Parathyroid adenoma (tissue), 2 donors: ENCODE measurements around the gene FBXL7.

ENCODE experiments used
- H2AFZ ChIP-seq: fragments of 300-600 bp; sonication (generic); one replicate; pipeline ENCODE4 v1.7.0; 2017; ENCODE audit warnings: antibody characterized with exemption, mild to moderate bottlenecking
- H3K27ac ChIP-seq: fragments of 300-600 bp; sonication (generic); one replicate; pipeline ENCODE4 v1.7.0; 2017
- H3K27me3 ChIP-seq: fragments of 300-600 bp; sonication (generic); one replicate; pipeline ENCODE4 v1.7.0; 2017; ENCODE audit warnings: low read length; ENCODE audit not compliant: control insufficient read depth, insufficient read depth
- H3K36me3 ChIP-seq: fragments of 300-600 bp; sonication (generic); one replicate; pipeline ENCODE4 v1.7.0; 2017; ENCODE audit warnings: low read length; ENCODE audit not compliant: control insufficient read depth, insufficient read depth
- H3K4me1 ChIP-seq: fragments of 300-600 bp; sonication (generic); one replicate; pipeline ENCODE4 v1.7.0; 2017; ENCODE audit warnings: control low read depth
- H3K4me2 ChIP-seq: fragments of 300-600 bp; sonication (generic); one replicate; pipeline ENCODE4 v1.7.0; 2017; ENCODE audit warnings: low read length
- H3K4me3 ChIP-seq: fragments of 300-600 bp; sonication (generic); one replicate; pipeline ENCODE4 v1.7.0; 2017; ENCODE audit warnings: low read depth, low read length
- H3K79me2 ChIP-seq: fragments of 300-600 bp; sonication (generic); one replicate; pipeline ENCODE4 v1.7.0; 2017; ENCODE audit warnings: control low read depth
- H3K9ac ChIP-seq: fragments of 300-600 bp; sonication (generic); one replicate; pipeline ENCODE4 v1.7.0; 2017; ENCODE audit warnings: mild to moderate bottlenecking
- H3K9me3 ChIP-seq: fragments of 300-600 bp; sonication (generic); one replicate; pipeline ENCODE4 v1.7.0; 2017; ENCODE audit warnings: low read length; ENCODE audit not compliant: control insufficient read depth
- TF ChIP-seq, protein P1 (sequence below): fragments of 300-600 bp; sonication (generic); IDR thresholded peaks from one replicate; pipeline ENCODE4 v1.7.0; 2017; ENCODE audit warnings: antibody characterized with exemption, mild to moderate bottlenecking
- donor health status: primary hyperparathyroidism.

FBXL7 gene

DNA sequence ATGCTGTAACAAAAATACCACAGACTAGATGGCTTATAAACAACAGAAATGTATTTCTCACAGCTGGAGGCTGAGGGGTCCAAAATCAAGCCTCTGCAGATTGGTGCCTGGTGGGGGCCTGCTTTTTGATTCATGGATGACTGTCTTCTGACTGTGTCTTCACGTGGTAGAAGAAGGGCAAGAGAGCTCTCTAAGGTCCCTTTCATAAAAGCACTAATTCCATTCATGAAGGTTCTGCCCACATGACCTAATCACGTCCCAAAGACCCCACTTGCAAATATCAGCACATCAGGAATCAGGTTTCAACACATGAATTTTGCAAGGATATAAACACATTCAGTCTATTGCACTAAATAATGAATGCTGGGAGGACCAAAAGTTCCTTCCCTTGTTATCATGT, 401.2 kb downstream of the FBXL7 start:
- Histone ChIP-seq H3K4me1 (no peaks in the 10 kb centered on the region), H3K79me2 (no peaks in the 10 kb centered on the region), H2AFZ (no peak overlapping the region), H3K27me3 (no peaks in the 10 kb centered on the region), H3K36me3 (no peaks in the 10 kb centered on the region), H3K27ac (no peak overlapping the region), H3K9ac (no peak overlapping the region), H3K4me3 (no peak overlapping the region), H3K9me3 (no peaks in the 10 kb centered on the region), H3K4me2 (no peak overlapping the region)
- TF ChIP-seq, protein P1, sequence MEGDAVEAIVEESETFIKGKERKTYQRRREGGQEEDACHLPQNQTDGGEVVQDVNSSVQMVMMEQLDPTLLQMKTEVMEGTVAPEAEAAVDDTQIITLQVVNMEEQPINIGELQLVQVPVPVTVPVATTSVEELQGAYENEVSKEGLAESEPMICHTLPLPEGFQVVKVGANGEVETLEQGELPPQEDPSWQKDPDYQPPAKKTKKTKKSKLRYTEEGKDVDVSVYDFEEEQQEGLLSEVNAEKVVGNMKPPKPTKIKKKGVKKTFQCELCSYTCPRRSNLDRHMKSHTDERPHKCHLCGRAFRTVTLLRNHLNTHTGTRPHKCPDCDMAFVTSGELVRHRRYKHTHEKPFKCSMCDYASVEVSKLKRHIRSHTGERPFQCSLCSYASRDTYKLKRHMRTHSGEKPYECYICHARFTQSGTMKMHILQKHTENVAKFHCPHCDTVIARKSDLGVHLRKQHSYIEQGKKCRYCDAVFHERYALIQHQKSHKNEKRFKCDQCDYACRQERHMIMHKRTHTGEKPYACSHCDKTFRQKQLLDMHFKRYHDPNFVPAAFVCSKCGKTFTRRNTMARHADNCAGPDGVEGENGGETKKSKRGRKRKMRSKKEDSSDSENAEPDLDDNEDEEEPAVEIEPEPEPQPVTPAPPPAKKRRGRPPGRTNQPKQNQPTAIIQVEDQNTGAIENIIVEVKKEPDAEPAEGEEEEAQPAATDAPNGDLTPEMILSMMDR, result no peak

DNA sequence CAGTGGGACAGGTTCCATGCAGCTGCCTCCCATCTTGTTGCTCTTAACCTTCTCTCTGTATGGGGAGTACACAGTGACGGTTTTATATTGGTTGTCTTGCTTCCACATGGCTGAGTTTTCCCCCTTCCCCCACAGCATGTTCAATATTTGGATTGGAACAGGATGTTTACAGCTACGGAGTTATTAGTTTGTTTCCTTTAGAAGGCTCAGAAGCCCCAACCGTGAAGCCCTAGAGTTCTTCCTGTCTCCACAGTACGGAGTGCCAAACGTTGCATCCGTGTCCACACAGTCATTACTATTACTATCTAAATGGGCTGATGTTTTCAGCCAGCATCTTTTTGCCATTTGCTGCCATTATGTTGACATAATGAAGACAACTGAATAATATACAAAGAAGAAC, 402.1 kb downstream of the FBXL7 start:
- no peak overlapping the region for H3K4me2 ChIP-seq
- H3K9me3 ChIP-seq, result no peaks in the 10 kb centered on the region
- H3K27me3 ChIP-seq, result no peaks in the 10 kb centered on the region
- H3K4me3 ChIP-seq, result no peak overlapping the region
- no peak overlapping the region for H3K9ac ChIP-seq
- no peaks in the 10 kb centered on the region for H3K36me3 ChIP-seq
- TF ChIP-seq, protein P1, result no peak
- no peaks in the 10 kb centered on the region for H3K79me2 ChIP-seq
- no peak overlapping the region for H3K27ac ChIP-seq
- H2AFZ ChIP-seq, result no peak overlapping the region
- no peaks in the 10 kb centered on the region for H3K4me1 ChIP-seq

DNA sequence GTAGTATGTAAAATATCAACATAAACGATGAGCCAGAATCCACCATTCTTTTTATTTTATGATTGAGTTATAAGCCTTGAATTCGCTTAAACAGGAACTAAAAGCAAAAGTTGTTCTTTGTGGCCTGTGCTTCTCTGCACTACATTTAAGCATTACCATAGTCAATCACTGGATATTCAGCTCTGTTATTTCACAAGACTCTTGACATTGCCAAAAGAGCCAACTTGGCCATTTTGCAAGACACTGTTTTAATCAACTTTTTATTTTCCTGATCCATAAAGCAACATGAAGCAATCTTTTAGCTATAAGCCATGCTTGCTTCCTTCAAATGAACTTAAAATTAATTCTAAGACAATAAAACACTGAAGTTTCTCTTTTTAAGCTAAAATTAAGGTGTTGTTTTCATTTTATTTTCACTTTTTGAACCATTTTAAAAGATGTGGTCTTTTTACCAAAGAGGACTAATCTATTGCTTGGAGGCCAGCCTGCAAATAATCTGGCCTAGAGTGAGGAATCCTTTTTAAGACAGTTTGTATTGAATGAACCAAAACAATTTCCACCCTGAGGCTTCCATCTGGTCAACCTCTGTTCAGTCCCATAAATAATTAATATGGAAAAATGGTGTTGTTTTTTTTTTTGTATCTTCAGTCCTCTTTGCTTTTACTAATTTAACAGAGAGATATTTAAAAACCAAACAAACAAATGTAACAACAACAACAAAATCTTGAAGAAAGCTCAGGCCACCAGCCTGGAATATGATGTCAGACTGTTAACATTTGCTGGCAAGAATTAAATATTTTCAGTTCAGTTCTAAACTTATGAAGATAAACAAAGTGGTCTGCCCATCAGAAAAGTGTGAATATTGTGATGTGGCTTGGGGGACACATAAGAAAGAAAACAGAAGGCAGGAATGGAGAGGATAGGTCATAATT, 405.2 kb downstream of the FBXL7 start:
- Histone ChIP-seq H3K27me3 (no peaks in the 10 kb centered on the region), H3K4me1 (no peaks in the 10 kb centered on the region), H2AFZ (no peak overlapping the region), H3K27ac (no peak overlapping the region), H3K36me3 (no peaks in the 10 kb centered on the region), H3K4me3 (no peak overlapping the region), H3K79me2 (no peaks in the 10 kb centered on the region), H3K9ac (no peak overlapping the region), H3K4me2 (no peak overlapping the region), H3K9me3 (no peaks in the 10 kb centered on the region)
- TF ChIP-seq, protein P1, result no peak

DNA sequence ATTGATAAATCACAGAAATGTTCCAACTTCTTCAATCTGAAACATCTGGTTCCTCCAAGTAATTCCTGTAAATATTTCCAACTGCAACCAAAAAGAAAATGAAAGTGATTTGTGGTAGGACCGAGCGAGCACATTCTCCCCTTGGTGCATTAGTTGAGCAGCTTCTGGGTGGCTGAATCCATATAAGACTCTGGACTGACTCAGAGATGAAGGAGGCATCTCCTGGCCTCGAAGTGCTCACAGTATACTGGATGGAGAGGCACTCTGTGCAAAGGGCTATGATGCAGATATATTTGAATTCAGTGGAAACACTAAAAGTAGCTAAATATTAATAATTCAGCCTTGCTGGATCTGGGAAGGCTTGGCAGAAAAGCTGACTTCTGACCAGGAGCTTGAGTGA, 414.7 kb downstream of the FBXL7 start:
- H3K79me2 ChIP-seq, result no peaks in the 10 kb centered on the region
- H3K4me3 ChIP-seq, result no peak overlapping the region
- H2AFZ ChIP-seq, result no peak overlapping the region
- H3K9me3 ChIP-seq, result no peaks in the 10 kb centered on the region
- no peaks in the 10 kb centered on the region for H3K27me3 ChIP-seq
- no peak overlapping the region for H3K27ac ChIP-seq
- H3K9ac ChIP-seq, result no peak overlapping the region
- TF ChIP-seq, protein P1, result no peak
- no peaks in the 10 kb centered on the region for H3K36me3 ChIP-seq
- no peak overlapping the region for H3K4me2 ChIP-seq
- no peaks in the 10 kb centered on the region for H3K4me1 ChIP-seq

DNA sequence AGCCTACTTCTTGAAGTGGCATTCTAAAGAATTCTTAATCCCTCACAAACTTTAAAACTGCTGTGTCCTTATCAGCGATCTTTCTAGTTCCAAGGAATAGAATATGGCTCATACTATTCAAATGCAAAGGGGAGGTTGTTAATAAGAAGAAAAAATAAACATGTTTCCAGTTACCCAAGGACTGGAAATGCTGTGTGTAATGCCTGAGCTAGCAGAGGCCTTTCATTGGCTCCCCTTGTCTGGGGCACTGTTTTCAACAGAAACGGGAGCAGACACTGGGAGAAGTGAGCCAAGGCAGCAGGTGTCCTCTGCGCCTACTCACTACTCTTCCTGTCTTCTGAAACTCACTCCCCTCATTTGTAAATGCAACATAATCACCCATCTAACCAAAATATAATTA, 426.6 kb downstream of the FBXL7 start:
- TF ChIP-seq, protein P1, result no peak
- Histone ChIP-seq H3K9ac (no peak overlapping the region), H2AFZ (no peak overlapping the region), H3K79me2 (no peaks in the 10 kb centered on the region), H3K9me3 (no peaks in the 10 kb centered on the region), H3K36me3 (no peaks in the 10 kb centered on the region), H3K27me3 (no peaks in the 10 kb centered on the region), H3K27ac (no peak overlapping the region), H3K4me2 (no peak overlapping the region), H3K4me3 (no peak overlapping the region), H3K4me1 (no peaks in the 10 kb centered on the region)
